Ovary (tissue), 3 donors: ENCODE data around the gene PITPNC1.

Experiments
- EP300 ChIP-seq: sonication (generic); formaldehyde crosslinking; IDR thresholded peaks from one replicate; pipeline ENCODE4 v1.6.1; 2017; ENCODE audit warnings: antibody characterized with exemption
- POLR2A ChIP-seq: fragments of 450-650 bp; IDR thresholded peaks from one replicate; pipeline ENCODE4 v1.6.1; 2017; ENCODE audit warnings: antibody characterized with exemption, mild to moderate bottlenecking, moderate library complexity
- TF ChIP-seq, protein P1 (sequence below), 3 donors: fragments of 450-650 bp in 2 of 3; fragments of 200-600 bp in 1 of 3; IDR thresholded peaks; one replicate each; pipeline versions ENCODE4 v1.5.1 to v1.8.0; 2016 to 2022; ENCODE audit warnings: antibody characterized with exemption in 3 of 3, mild to moderate bottlenecking in 1 of 3
- donor health status: DM: no; HTN: no; CAD: no.

DNA sequence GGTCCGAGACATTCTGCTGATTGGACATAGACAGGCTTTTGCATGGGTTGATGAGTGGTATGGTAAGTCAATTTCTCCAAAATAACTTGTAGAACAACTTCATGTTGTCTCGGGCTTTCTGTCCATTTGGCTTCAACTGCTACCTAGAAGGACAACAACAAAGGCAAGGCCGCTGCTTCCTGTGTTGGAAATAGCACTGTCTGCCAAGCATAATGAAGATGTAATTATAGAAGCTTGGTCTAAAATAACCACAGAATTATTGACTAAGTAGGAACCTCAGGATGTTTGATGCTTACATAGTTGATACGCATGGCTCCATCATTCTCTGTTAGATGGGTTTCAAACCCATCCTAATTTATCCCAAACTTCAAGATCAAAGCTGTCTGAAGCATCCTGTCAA lies 298.4 kb downstream of the PITPNC1 start:
- TF ChIP-seq, protein P1, sequence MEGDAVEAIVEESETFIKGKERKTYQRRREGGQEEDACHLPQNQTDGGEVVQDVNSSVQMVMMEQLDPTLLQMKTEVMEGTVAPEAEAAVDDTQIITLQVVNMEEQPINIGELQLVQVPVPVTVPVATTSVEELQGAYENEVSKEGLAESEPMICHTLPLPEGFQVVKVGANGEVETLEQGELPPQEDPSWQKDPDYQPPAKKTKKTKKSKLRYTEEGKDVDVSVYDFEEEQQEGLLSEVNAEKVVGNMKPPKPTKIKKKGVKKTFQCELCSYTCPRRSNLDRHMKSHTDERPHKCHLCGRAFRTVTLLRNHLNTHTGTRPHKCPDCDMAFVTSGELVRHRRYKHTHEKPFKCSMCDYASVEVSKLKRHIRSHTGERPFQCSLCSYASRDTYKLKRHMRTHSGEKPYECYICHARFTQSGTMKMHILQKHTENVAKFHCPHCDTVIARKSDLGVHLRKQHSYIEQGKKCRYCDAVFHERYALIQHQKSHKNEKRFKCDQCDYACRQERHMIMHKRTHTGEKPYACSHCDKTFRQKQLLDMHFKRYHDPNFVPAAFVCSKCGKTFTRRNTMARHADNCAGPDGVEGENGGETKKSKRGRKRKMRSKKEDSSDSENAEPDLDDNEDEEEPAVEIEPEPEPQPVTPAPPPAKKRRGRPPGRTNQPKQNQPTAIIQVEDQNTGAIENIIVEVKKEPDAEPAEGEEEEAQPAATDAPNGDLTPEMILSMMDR (IDR thresholded peaks at IDR 0.05): no peak
- TF ChIP-seq EP300: no peak
- no peak for TF ChIP-seq POLR2A
